Esophagus squamous epithelium (tissue), 4 donors: ENCODE data around the gene WIZ.
"Not testable (repeated sequence)": the region's sequence is repeated elsewhere in the genome, so short reads cannot be mapped to it uniquely, and the experiment has no call there.

Source experiments
- POLR2A ChIP-seq, 4 donors: fragments of 450-650 bp; IDR thresholded peaks; one replicate each; pipeline ENCODE4 v1.6.1; 2017; ENCODE audit warnings: antibody characterized with exemption in 4 of 4, mild to moderate bottlenecking in 4 of 4, moderate library complexity in 3 of 4
- TF ChIP-seq, protein P1 (sequence below), 6 experiments: fragments of 450-650 bp in 4 of 6; fragments of 200-600 bp in 2 of 6; sonication (generic) in 2 of 6; IDR thresholded peaks; one replicate each; pipeline ENCODE4 v1.5.1; 2016 to 2019; ENCODE audit warnings: antibody characterized with exemption in 6 of 6, mild to moderate bottlenecking in 4 of 6, moderate library complexity in 4 of 6

DNA sequence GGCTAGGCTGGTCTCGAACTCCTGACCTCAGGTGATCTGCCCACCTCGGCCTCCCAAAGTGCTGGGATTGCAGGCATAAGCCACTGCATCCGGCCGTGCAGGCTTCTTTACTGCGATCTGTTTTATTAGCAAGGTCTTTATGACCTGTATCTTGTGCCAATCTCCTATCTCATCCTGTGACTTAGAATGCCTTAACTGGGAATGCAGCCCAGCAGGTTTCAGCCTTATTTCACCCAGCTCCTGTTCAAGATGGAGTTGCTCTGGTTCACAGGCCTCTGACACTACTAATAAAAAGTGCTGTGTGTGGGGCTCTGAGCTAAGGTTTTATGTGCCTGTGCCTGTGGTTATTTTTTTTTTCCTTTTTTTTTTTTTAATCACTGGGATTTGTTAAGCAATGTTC is 36.0 kb upstream of the WIZ start:
- TF ChIP-seq, protein P1, sequence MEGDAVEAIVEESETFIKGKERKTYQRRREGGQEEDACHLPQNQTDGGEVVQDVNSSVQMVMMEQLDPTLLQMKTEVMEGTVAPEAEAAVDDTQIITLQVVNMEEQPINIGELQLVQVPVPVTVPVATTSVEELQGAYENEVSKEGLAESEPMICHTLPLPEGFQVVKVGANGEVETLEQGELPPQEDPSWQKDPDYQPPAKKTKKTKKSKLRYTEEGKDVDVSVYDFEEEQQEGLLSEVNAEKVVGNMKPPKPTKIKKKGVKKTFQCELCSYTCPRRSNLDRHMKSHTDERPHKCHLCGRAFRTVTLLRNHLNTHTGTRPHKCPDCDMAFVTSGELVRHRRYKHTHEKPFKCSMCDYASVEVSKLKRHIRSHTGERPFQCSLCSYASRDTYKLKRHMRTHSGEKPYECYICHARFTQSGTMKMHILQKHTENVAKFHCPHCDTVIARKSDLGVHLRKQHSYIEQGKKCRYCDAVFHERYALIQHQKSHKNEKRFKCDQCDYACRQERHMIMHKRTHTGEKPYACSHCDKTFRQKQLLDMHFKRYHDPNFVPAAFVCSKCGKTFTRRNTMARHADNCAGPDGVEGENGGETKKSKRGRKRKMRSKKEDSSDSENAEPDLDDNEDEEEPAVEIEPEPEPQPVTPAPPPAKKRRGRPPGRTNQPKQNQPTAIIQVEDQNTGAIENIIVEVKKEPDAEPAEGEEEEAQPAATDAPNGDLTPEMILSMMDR (IDR thresholded peaks at IDR 0.05): not testable (repeated sequence)
- TF ChIP-seq POLR2A (IDR thresholded peaks at IDR 0.05): not testable (repeated sequence)
